ENCODE results near the gene CPNE8. TPM values are rescaled to one million over a fixed set of nuclear protein-coding genes. Genes with fewer than 3 reads are reported as not detected.

CPNE8 gene
- total and polyA plus RNA-seq, 10 of the 15 experiments (the other 5 are each of a cell fraction or from before 2014, with no cell fraction given), result 11.3 to 38.4 (median 18.9) TPM

- Histone ChIP-seq H4K20me1 (ENCODE audit: control insufficient read depth, insufficient read depth) (no peaks in the 10 kb centered on the region), H3K27me3 (replicated peaks in 1 of 2; ENCODE audit: control insufficient read depth in 2 of 2, insufficient read depth in 2 of 2, low read length in 1 of 2) (no peaks in the 10 kb centered on the region), H3K79me2 (ENCODE audit: control insufficient read depth, insufficient read depth, low read length) (no peaks in the 10 kb centered on the region; the same call in 1 of the 2 replicates), H3K4me3 (no peak overlapping the region), H3K4me1 (ENCODE audit: control insufficient read depth, insufficient read depth, low read length) (peaks cover 11% of the 10 kb centered on the region; the same call in 1 of the 2 replicates), H3K4me2 (ENCODE audit: control insufficient read depth, insufficient read depth) (no peak overlapping the region), H3K9me3 (replicated peaks; ENCODE audit: control insufficient read depth, insufficient read depth, low read length) (peaks cover 7% of the 10 kb centered on the region), H3K36me3 (ENCODE audit: control insufficient read depth in 2 of 2, insufficient read depth in 2 of 2, low read length in 1 of 2) (no peaks in the 10 kb centered on the region), H2AFZ (ENCODE audit: control insufficient read depth, low read depth, low read length) (no peak overlapping the region), H3K9ac (ENCODE audit: control insufficient read depth, insufficient read depth, low read length) (no peak overlapping the region), H3K27ac (ENCODE audit: control insufficient read depth, insufficient read depth) (0 out of 2 replicates have a peak overlapping the region, but pooled peaks have one; percentile 23)
- TF ChIP-seq CBX3 (IDR thresholded peaks at IDR 0.05; ENCODE audit: borderline replicate concordance, low read depth) (no peak), CREM (IDR thresholded peaks at IDR 0.05; ENCODE audit: low read depth) (0 out of 2 replicates have a peak, but pooled peaks have one; percentile 9), RELA (IDR thresholded peaks at IDR 0.05; ENCODE audit: borderline replicate concordance, partially characterized antibody) (no peak), JUNB (IDR thresholded peaks at IDR 0.05) (peak; percentile 21; the same call in 1 of the 2 replicates), CEBPB (IDR thresholded peaks at IDR 0.05; ENCODE audit: borderline replicate concordance in 1 of 2, low read depth in 2 of 2, low read length in 2 of 2) (no peak), PAX5 (IDR thresholded peaks at IDR 0.05; ENCODE audit: borderline replicate concordance, low read depth, low read length) (no peak)
- ChIA-PET RAD21 (ENCODE audit: unreplicated experiment) (interaction anchor here (0.7 to 3.2 kb wide), 9 partner anchors 8 to 129 kb away, joined by 3 to 58 read pairs (median 3); partner anchors contain the start of gene CPNE8), CTCF (interaction anchor here (0.6 to 3.4 kb wide), 5 partner anchors 46 to 496 kb away, joined by 3 to 34 read pairs (median 4); partner anchors contain the start of gene CPNE8), SMC1A (ENCODE audit: uncharacterized antibody, unreplicated experiment) (interaction anchor here (0.8 to 4.5 kb wide), 7 partner anchors 12 to 128 kb away, joined by 3 to 21 read pairs (median 4); partner anchors contain the start of gene CPNE8), POLR2A (interaction anchor here (2.5 kb wide), 1 partner anchor 129 kb away, joined by 27 read pairs; the partner anchor contains the start of gene CPNE8)
- in situ Hi-C loops (cut with MboI), result loop anchor here (25.0 kb wide), 5 partner anchors 89 to 836 kb away; partner anchors contain the start of gene ABCD2
- ATAC-seq (peak; percentile 23; the same call in 1 of the 3 replicates), DNase-seq (ENCODE audit: low read depth, low spot score) (no peak), FAIRE-seq (no peak)
- WGBS (ENCODE audit: insufficient coverage, insufficient replicate concordance, low lambda C conversion rate, missing lambda C conversion rate), result 4% methylated on average over 1 of the region's 1 CpG
- no TSS peak for BruUV-seq (replicated peaks)
- intact Hi-C loops (cut with micrococcal nuclease; ENCODE audit: unreplicated experiment), result loop anchor here (5.0 kb wide), 1 partner anchor 36 kb away; no protein-coding TSS in a partner anchor
These were observed 128.7 kb downstream of the CPNE8 start for GRCh38 chr12:38776647-38777046.
